ENCODE measurements around the gene RASL10A.

Gene RASL10A

DNA sequence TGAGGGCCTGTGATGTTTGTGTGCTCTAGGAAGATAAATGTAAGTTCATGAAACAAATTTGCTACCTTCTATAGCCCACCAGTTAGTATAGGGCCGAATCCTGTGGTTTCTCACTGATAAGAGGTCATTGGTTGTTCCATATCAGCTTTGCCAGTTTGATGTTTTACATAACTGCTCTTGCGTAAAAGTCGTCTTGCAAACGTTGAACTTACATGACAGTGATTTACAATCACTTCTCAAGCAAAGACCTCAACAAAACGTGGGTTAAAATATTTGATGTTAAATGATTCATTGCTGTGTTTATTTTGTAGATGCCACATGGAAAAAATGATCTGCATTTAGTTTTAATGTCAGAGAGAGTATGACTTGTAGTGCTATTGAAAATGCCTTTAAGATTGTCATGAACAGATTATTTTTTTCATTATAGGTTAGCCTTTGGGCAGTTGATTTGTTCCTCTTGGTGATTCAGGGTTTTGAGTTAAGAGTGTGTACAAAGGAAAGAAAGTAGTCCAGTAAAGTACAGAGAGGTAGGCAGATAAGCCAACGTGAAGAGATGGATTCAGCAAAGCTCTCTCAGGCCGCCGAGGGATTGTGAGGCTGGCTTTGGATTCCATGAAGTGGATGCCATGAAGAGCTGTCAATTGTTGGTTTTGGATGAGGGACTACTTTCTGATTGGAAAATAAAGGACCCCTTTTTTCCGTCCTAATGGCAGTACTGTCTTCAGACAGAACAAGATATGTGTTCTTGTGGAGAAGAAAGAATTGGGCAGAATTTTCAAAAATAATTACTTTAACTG is 44.8 kb downstream of the RASL10A start:
- DNase-seq (ENCODE audit: extremely low read depth, low read depth), result no peak
- peak overlapping the region; percentile 80 for H3K4me3 ChIP-seq (replicated peaks; ENCODE audit: low read depth, low read length)
- TF ChIP-seq, protein P1, sequence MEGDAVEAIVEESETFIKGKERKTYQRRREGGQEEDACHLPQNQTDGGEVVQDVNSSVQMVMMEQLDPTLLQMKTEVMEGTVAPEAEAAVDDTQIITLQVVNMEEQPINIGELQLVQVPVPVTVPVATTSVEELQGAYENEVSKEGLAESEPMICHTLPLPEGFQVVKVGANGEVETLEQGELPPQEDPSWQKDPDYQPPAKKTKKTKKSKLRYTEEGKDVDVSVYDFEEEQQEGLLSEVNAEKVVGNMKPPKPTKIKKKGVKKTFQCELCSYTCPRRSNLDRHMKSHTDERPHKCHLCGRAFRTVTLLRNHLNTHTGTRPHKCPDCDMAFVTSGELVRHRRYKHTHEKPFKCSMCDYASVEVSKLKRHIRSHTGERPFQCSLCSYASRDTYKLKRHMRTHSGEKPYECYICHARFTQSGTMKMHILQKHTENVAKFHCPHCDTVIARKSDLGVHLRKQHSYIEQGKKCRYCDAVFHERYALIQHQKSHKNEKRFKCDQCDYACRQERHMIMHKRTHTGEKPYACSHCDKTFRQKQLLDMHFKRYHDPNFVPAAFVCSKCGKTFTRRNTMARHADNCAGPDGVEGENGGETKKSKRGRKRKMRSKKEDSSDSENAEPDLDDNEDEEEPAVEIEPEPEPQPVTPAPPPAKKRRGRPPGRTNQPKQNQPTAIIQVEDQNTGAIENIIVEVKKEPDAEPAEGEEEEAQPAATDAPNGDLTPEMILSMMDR (IDR thresholded peaks at IDR 0.05; ENCODE audit: low read depth, low read length, missing control alignments), result no peak

DNA sequence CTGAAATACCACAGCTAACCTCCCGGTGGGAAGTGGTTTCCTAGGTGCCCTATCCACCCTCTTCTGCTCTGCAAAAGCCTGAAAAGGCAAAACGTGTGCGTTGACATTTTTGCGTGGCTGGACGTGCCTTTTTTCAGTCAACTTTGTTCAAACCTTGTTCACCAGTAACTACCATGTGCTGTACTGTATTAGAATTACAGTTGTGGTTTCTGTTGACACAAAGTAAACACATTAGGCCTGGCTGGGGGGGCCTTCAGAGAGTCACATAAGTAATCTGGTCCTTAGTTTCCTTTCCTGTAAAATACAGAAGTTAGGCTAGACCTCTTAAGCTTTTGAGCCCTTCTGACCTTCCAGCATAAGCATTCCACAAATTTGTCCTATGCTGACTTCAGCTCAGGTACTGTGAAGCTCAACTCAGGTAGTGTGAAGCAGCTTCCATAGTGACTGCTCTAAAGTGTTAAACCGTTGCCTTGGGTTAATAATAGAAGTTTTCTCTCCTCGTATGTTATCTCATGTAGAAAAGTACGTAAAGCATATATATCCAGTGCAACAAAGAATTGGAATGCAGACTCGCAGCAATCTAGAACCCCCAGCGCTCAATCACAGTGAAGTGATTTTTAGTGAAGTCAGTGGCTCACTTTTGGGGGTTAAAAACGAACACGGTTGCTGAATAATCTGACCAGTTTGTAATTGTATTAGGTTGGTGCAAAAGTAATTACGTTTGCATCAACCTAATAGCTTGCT is 45.6 kb downstream of the RASL10A start:
- DNase-seq (ENCODE audit: extremely low read depth, low read depth), result no peak
- H3K4me3 ChIP-seq (replicated peaks; ENCODE audit: low read depth, low read length), result peak overlapping the region; percentile 80
- TF ChIP-seq, protein P1 (IDR thresholded peaks at IDR 0.05; ENCODE audit: low read depth, low read length, missing control alignments), result no peak

DNA sequence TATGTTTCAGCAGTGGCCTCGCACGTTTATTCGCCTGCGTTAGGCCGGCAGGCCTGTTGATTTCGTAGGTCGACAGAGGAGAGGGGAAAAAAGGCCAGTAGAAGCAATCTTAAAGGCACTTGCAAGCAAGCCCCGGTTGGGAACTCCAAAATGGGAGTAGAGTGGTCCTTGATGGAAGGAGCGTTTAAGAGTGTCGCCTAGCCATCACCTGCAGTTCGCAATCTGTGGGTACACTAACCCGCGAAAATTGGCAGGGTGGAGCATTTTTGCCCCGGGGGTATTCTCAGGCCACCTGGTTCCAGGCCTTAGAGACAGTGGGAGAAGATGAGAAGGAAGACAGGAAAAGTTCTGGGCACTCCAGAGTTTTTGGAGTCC is 46.3 kb downstream of the RASL10A start:
- no peak for DNase-seq (ENCODE audit: extremely low read depth, low read depth)
- H3K4me3 ChIP-seq (replicated peaks; ENCODE audit: low read depth, low read length), result peak overlapping the region; percentile 80
- TF ChIP-seq, protein P1 (IDR thresholded peaks at IDR 0.05; ENCODE audit: low read depth, low read length, missing control alignments), result no peak

DNA sequence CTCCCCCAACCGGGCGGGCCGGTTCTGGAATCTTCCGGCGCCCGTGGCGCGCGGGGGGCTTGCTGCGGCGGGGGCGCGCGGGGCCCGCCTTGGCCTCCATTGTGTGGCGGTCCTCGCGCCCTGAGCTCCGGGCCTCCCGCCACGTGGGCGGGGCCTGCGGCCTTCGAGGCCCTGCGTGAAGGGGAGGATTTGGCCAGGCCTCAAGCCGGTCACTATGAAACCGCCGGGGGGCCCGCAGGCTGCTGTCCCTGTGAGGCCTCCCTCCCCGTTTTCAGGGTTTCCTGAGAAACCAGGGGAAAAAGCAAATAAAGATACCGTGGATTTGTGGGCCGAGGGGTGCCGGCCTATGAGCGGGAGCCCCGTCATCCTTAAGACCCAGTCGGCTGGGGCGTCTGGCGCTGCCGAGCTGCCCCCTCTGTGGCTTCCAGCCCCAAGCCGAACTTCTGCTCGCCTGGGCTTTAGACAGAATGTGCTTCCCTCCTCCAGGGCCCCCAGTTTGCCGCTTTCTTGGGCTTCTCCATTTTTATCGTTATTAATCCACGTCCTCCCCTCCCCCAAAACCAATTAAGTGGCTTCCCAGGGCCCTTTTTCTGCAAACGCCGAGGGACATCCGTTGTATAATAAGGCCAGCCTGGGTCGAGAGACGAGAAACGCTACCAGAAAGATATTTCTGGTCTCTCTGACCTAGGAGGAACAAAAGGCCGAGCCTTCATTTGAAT is 46.8 kb downstream of the RASL10A start:
- TF ChIP-seq, protein P1 (IDR thresholded peaks at IDR 0.05; ENCODE audit: low read depth, low read length, missing control alignments), result no peak
- peak overlapping the region; percentile 80 for H3K4me3 ChIP-seq (replicated peaks; ENCODE audit: low read depth, low read length)
- DNase-seq (ENCODE audit: extremely low read depth, low read depth), result no peak

DNA sequence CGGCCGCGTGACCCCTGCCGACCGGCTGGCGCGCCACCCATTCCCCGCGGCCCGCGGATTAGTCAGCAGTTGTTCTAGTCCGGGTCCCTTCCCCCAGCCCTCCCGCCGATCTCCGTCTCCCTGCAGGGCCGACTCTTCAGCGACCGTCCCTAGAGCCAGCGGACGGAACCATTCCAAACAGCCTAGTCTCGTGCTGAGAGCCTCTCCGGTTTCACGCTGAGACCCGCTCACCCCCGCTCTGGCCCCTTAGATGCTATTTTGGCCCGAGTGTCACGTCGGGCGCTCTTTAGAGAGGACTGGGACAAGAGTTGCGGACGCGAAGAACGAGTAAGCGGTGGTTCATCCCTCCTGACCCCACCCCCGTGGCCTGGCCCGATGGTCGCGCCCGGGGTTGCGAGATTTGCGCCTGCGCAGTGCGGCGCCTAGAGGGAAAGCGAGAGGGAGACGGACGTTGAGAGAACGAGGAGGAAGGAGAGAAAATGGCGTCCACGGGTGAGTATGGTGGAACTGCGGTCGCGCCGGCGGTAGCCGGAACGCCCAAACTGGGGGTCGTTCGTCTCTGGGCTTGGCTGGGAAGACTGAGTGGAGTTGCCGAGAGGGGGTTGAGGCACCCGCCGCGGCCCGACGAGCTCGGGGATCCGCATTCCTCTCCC is 47.5 kb downstream of the RASL10A start, which contains the start of the genes EWSR1 and RHBDD3:
TSS of gene EWSR1 (plus strand) at position 411 of the 653 bp plus-strand sequence. CDS start at position 480, 69 bp downstream.
TSS of gene RHBDD3 (minus strand) at position 124 of the 653 bp plus-strand sequence. CDS start 2,355 bp downstream, outside the sequence.
- H3K4me3 ChIP-seq (replicated peaks; ENCODE audit: low read depth, low read length), result peak within 1 kb of the TSS; percentile 80
- TF ChIP-seq, protein P1 (IDR thresholded peaks at IDR 0.05; ENCODE audit: low read depth, low read length, missing control alignments), result no peak
- DNase-seq (ENCODE audit: extremely low read depth, low read depth), result peak; percentile 71

DNA sequence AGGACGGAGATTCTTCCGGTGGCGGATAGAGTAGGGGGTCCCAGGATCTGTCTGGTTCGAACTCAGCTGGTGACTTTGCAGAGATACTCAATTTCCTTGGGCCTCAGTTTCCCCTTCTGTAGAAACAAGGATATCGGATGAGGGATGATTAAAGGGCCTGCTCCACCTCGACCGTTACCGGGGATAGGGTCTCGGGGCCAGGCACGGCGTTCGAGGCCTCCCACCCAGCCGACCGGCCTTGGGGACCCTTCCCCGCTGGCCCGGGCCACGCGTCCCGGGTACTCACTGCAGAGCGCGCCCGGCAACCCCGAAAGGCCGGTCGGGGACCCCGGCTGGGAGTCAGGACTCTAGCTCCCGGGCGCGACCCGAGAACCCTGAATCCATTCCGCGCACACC is 48.0 kb downstream of the RASL10A start:
- peak overlapping the region; percentile 80 for H3K4me3 ChIP-seq (replicated peaks; ENCODE audit: low read depth, low read length)
- TF ChIP-seq, protein P1 (IDR thresholded peaks at IDR 0.05; ENCODE audit: low read depth, low read length, missing control alignments), result no peak

More for the DNA sequence above, 48.0 kb downstream of the RASL10A start:
- DNase-seq (ENCODE audit: extremely low read depth, low read depth), result no peak
